HEK293 (cell line): ENCODE data around the gene CDC5L.

Experiments
- HOXA7 ChIP-seq: sonication (generic); formaldehyde crosslinking; IDR thresholded peaks from 2 replicates; pipeline ENCODE4 v1.8.1; 2022; ENCODE audit warnings: missing genetic modification reagents, borderline replicate concordance
- ZFP41 ChIP-seq: fragments of 450-650 bp; formaldehyde crosslinking; IDR thresholded peaks from 2 replicates; pipeline ENCODE4 v1.5.1; 2016; ENCODE audit warnings: missing biosample characterization, missing genetic modification characterization, borderline replicate concordance
- ZNF10 ChIP-seq: fragments of 450-650 bp; formaldehyde crosslinking; IDR thresholded peaks from 2 replicates; pipeline ENCODE4 v1.5.1; 2017; ENCODE audit warnings: missing biosample characterization, missing genetic modification characterization
- ZNF132 ChIP-seq: fragments of 450-650 bp; formaldehyde crosslinking; IDR thresholded peaks from 2 replicates; pipeline ENCODE4 v1.5.1; 2017; ENCODE audit warnings: missing biosample characterization, missing genetic modification characterization, borderline replicate concordance
- ZNF223 ChIP-seq: fragments of 450-650 bp; formaldehyde crosslinking; IDR thresholded peaks from 2 replicates; pipeline ENCODE4 v1.5.1; 2016; ENCODE audit warnings: missing biosample characterization, missing genetic modification characterization
- TF ChIP-seq, protein P1 (sequence below): fragments of 450-650 bp; formaldehyde crosslinking; IDR thresholded peaks from 2 replicates; pipeline ENCODE4 v1.5.1; 2016; ENCODE audit warnings: missing biosample characterization, missing genetic modification characterization

DNA sequence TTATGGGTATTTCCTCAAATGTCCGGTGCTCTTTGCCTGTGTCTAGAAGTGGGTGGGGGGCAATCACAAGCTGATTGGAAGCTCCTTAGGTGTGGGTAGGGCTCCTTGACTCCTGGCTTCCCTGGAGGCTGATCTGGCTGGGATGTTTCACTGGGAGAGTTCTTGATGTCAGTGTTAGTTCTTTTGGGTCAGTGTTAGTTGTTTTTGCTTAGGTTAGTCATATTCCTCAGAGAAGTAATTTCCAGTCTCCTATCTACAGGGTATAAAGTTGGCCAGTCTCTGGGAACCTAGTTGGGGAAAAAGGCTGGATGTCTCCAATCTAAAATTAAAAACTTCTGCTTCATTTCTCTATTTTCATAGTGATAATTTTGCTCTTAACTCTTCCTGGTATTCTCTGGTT, 23.6 kb downstream of the CDC5L start:
- TF ChIP-seq, protein P1, sequence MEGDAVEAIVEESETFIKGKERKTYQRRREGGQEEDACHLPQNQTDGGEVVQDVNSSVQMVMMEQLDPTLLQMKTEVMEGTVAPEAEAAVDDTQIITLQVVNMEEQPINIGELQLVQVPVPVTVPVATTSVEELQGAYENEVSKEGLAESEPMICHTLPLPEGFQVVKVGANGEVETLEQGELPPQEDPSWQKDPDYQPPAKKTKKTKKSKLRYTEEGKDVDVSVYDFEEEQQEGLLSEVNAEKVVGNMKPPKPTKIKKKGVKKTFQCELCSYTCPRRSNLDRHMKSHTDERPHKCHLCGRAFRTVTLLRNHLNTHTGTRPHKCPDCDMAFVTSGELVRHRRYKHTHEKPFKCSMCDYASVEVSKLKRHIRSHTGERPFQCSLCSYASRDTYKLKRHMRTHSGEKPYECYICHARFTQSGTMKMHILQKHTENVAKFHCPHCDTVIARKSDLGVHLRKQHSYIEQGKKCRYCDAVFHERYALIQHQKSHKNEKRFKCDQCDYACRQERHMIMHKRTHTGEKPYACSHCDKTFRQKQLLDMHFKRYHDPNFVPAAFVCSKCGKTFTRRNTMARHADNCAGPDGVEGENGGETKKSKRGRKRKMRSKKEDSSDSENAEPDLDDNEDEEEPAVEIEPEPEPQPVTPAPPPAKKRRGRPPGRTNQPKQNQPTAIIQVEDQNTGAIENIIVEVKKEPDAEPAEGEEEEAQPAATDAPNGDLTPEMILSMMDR, result no peak
- no peak for TF ChIP-seq ZNF223 (tag by site-specific recombination)
- TF ChIP-seq ZFP41, result no peak
- no peak for TF ChIP-seq HOXA7 (CRISPR knock-in tag)
- TF ChIP-seq ZNF10 (tag by site-specific recombination), result no peak
- TF ChIP-seq ZNF132 (tag by site-specific recombination), result no peak
